GM23248 (cell line): ENCODE data around the gene UBE2G1.

ENCODE experiments used
- EZH2 ChIP-seq: fragments of 200-600 bp; sonication (generic); IDR thresholded peaks from 2 replicates; pipeline ENCODE4 v1.6.1; 2018; ENCODE audit warnings: antibody characterized with exemption, mild to moderate bottlenecking; ENCODE audit not compliant: insufficient read depth, poor library complexity, severe bottlenecking
- EZH2phosphoT487 ChIP-seq: fragments of 200-600 bp; sonication (generic); IDR thresholded peaks from 2 replicates; pipeline ENCODE4 v1.6.1; 2018; ENCODE audit warnings: antibody characterized with exemption, moderate library complexity, mild to moderate bottlenecking, low read depth; ENCODE audit not compliant: insufficient read depth

- TF ChIP-seq EZH2 = no peak
- no peak for TF ChIP-seq EZH2phosphoT487
Measured at GRCh38 chr17:4249452-4250029, 116.9 kb downstream of the UBE2G1 start.
